Liver (tissue), 9 donors: Measurements from ENCODE around the gene DBH. TPM values are rescaled to one million over a fixed set of nuclear protein-coding genes. Genes with fewer than 3 reads are reported as not detected.

Source experiments
- DNase-seq: peaks from one replicate; pipeline ENCODE4 v3.0.0-alpha.2; 2017; ENCODE audit warnings: low spot score
- H3K27ac ChIP-seq, 2 donors: one replicate each; pipeline ENCODE4 v1.7.0; 2013; ENCODE audit warnings: inconsistent platforms in 2 of 2, low read length in 2 of 2, control low read depth in 1 of 2, low read depth in 1 of 2, mild to moderate bottlenecking in 1 of 2
- H3K27me3 ChIP-seq, 4 donors: one replicate each; pipeline versions ENCODE4 v1.6.1 to v1.7.0; 2013; ENCODE audit warnings: low read length in 3 of 4, inconsistent platforms in 1 of 4, mild to moderate bottlenecking in 1 of 4, moderate library complexity in 1 of 4; ENCODE audit not compliant: control insufficient read depth in 4 of 4, insufficient read depth in 4 of 4
- H3K36me3 ChIP-seq, 4 donors: one replicate each; pipeline versions ENCODE4 v1.6.1 to v1.7.0; 2013; ENCODE audit warnings: low read length in 3 of 4, mild to moderate bottlenecking in 3 of 4, low read depth in 1 of 4, moderate library complexity in 1 of 4; ENCODE audit not compliant: control insufficient read depth in 4 of 4, insufficient read depth in 3 of 4
- H3K4me1 ChIP-seq, 4 donors: one replicate each; pipeline versions ENCODE4 v1.6.1 to v1.7.0; 2013; ENCODE audit warnings: low read length in 3 of 4, mild to moderate bottlenecking in 3 of 4, moderate library complexity in 1 of 4; ENCODE audit not compliant: control insufficient read depth in 4 of 4, insufficient read depth in 4 of 4
- H3K4me3 ChIP-seq, 3 donors: one replicate each; pipeline versions ENCODE4 v1.6.1 to v1.7.0; 2013; ENCODE audit warnings: low read length in 3 of 3, control low read depth in 1 of 3, low read depth in 1 of 3, mild to moderate bottlenecking in 1 of 3
- H3K9ac ChIP-seq, 2 donors: one replicate each; pipeline ENCODE4 v1.7.0; 2013; ENCODE audit warnings: low read length in 2 of 2, mild to moderate bottlenecking in 2 of 2, moderate library complexity in 2 of 2, control low read depth in 1 of 2, low read depth in 1 of 2
- H3K9me3 ChIP-seq, 4 donors: one replicate each; pipeline versions ENCODE4 v1.6.1 to v1.7.0; 2013; ENCODE audit warnings: low read length in 3 of 4; ENCODE audit not compliant: control insufficient read depth in 4 of 4
- EGR1 ChIP-seq, 2 donors: IDR thresholded peaks; 2 replicates each; pipeline ENCODE4 v1.6.1; 2016 to 2018; ENCODE audit warnings: antibody characterized with exemption in 2 of 2, low read depth in 2 of 2
- FOXA1 ChIP-seq: IDR thresholded peaks from 2 replicates; pipeline ENCODE4 v1.6.1; 2016; ENCODE audit warnings: antibody characterized with exemption
- FOXA2 ChIP-seq: IDR thresholded peaks from 2 replicates; pipeline ENCODE4 v1.6.1; 2016; ENCODE audit warnings: antibody characterized with exemption
- GABPA ChIP-seq, 2 donors: IDR thresholded peaks in 1 of 2; conservative IDR thresholded peaks in 1 of 2; 2 replicates each; pipeline ENCODE4 v1.6.1; 2016; ENCODE audit warnings: antibody characterized with exemption in 2 of 2, mild to moderate bottlenecking in 1 of 2, moderate library complexity in 1 of 2
- HNF4A ChIP-seq, 2 donors: conservative IDR thresholded peaks; 2 replicates each; pipeline ENCODE4 v1.6.1; 2016; ENCODE audit warnings: antibody characterized with exemption in 2 of 2, mild to moderate bottlenecking in 2 of 2
- HNF4G ChIP-seq: IDR thresholded peaks from 2 replicates; pipeline ENCODE4 v1.6.1; 2016; ENCODE audit warnings: antibody characterized with exemption
- JUND ChIP-seq, 2 donors: IDR thresholded peaks; 2 replicates each; pipeline ENCODE4 v1.6.1; 2016; ENCODE audit warnings: antibody characterized with exemption in 2 of 2
- NR2F2 ChIP-seq: IDR thresholded peaks from 2 replicates; pipeline ENCODE4 v1.6.1; 2016; ENCODE audit warnings: antibody characterized with exemption
- RAD21 ChIP-seq, 2 donors: IDR thresholded peaks; 2 replicates each; pipeline ENCODE4 v1.6.1; 2016; ENCODE audit warnings: antibody characterized with exemption in 2 of 2, mild to moderate bottlenecking in 2 of 2
- RXRA ChIP-seq, 2 donors: IDR thresholded peaks; 2 replicates each; pipeline ENCODE4 v1.6.1; 2017 to 2018; ENCODE audit warnings: antibody characterized with exemption in 2 of 2, mild to moderate bottlenecking in 1 of 2
- SP1 ChIP-seq: IDR thresholded peaks from 2 replicates; pipeline ENCODE4 v1.6.1; 2018; ENCODE audit warnings: antibody characterized with exemption, mild to moderate bottlenecking
- TAF1 ChIP-seq: conservative IDR thresholded peaks from 2 replicates; pipeline ENCODE4 v1.6.1; 2016; ENCODE audit warnings: antibody characterized with exemption, mild to moderate bottlenecking
- YY1 ChIP-seq: IDR thresholded peaks from 2 replicates; pipeline ENCODE4 v1.6.1; 2016; ENCODE audit warnings: antibody characterized with exemption, mild to moderate bottlenecking
- WGBS: extraction: QIAGEN DNeasy Blood & Tissue Kit; methylation state at CpG from one replicate; pipeline ENCODE4 v1.1.7; 2013; 5-methylcytosine and 5-hydroxymethylcytosine counted together
- polyA plus RNA-seq, 2 donors: library from polyadenylated mRNA; stranded (reverse) in 1 of 2; unstranded in 1 of 2; fragments of 200-250 nt in 1 of 2; fragments of >200 nt in 1 of 2; fragmentation: Nextera tagmentation in 1 of 2; extraction: Ambion mirVana in 1 of 2; gene quantifications; one replicate each; pipeline versions ENCODE4 v1.2.1 to v1.2.3, GENCODE V29; 2013 to 2015
- total RNA-seq, 2 donors: library from RNA; depleted of rRNA; stranded (reverse); fragments of >200 nt; gene quantifications; one replicate each; pipeline ENCODE4 v1.2.3, GENCODE V29; 2014
- TF ChIP-seq, protein P1 (sequence below): IDR thresholded peaks from 2 replicates; pipeline ENCODE4 v1.6.1; 2016; ENCODE audit warnings: antibody characterized with exemption
- TF ChIP-seq, protein P2 (sequence below): IDR thresholded peaks from 2 replicates; pipeline ENCODE4 v1.6.1; 2016; ENCODE audit warnings: antibody characterized with exemption, mild to moderate bottlenecking
- TF ChIP-seq, protein P3 (sequence below): fragments of 150-350 bp; IDR thresholded peaks from 2 replicates; pipeline ENCODE4 v1.5.1; 2017; ENCODE audit warnings: improper control_type of control experiment, low read depth, low read length; ENCODE audit not compliant: missing input control
- TF ChIP-seq, protein P4 (sequence below): IDR thresholded peaks from 2 replicates; pipeline ENCODE4 v1.6.1; 2016; ENCODE audit warnings: antibody characterized with exemption
- TF ChIP-seq, protein P5 (sequence below): IDR thresholded peaks from 2 replicates; pipeline ENCODE4 v1.6.1; 2016; ENCODE audit warnings: antibody characterized with exemption
- donor health status: healthy.
- donor health status: healthy.
- donor health status: healthy.
- donor health status: healthy.
- donor health status: healthy.

The DBH gene
- total and polyA plus RNA-seq, 4 donors: 0.37 to 21.2 (median 2.5) TPM

DNA sequence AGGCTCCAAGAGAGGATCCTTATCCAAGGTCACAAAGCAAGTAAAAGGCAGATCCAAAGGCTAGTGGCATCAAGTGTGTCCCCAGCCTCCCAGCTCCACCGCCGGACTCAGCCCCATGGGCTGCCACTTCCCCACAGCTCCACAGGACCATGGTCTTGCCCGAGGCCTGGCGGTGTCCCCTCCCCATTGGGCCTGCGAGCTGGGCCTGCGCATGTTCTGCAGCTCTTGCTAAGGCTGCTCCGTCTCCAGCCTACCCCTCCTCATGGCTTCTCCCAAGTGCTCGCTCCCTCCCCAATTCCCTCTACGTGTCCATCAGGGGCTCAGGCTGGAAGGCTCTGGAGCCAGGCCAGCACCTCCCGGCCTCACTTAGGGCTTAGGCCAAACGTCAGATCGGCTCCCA lies 29.4 kb downstream of the DBH start:
- no peak overlapping the region for H3K9ac ChIP-seq
- H3K36me3 ChIP-seq: peaks cover 6 to 36% (median 8%) of the 10 kb centered on the region in 4 donors
- H3K4me3 ChIP-seq: no peak overlapping the region
- H3K27me3 ChIP-seq: no peaks in the 10 kb centered on the region
- 87% methylated on average over 12 of the region's 12 CpGs for WGBS
- no peak for DNase-seq
- peak overlapping the region in 1 of 2 donors; percentile 7 for H3K27ac ChIP-seq
- TF ChIP-seq, protein P1, sequence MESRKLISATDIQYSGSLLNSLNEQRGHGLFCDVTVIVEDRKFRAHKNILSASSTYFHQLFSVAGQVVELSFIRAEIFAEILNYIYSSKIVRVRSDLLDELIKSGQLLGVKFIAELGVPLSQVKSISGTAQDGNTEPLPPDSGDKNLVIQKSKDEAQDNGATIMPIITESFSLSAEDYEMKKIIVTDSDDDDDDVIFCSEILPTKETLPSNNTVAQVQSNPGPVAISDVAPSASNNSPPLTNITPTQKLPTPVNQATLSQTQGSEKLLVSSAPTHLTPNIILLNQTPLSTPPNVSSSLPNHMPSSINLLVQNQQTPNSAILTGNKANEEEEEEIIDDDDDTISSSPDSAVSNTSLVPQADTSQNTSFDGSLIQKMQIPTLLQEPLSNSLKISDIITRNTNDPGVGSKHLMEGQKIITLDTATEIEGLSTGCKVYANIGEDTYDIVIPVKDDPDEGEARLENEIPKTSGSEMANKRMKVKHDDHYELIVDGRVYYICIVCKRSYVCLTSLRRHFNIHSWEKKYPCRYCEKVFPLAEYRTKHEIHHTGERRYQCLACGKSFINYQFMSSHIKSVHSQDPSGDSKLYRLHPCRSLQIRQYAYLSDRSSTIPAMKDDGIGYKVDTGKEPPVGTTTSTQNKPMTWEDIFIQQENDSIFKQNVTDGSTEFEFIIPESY: no peak
- TF ChIP-seq YY1 (no peak), TAF1 (no peak), EGR1 (IDR thresholded peaks at IDR 0.05; ENCODE audit: low read depth in 2 of 2) (no peak), RXRA (IDR thresholded peaks at IDR 0.05) (no peak), FOXA1 (no peak), SP1 (no peak), NR2F2 (no peak), JUND (IDR thresholded peaks at IDR 0.05) (no peak), FOXA2 (no peak), HNF4A (conservative IDR thresholded peaks at IDR 0.05) (no peak), RAD21 (IDR thresholded peaks at IDR 0.05) (no peak), HNF4G (no peak), GABPA (IDR thresholded peaks at IDR 0.05 in 1 of 2, conservative IDR thresholded peaks at IDR 0.05 in 1 of 2) (no peak)
- TF ChIP-seq, protein P2, sequence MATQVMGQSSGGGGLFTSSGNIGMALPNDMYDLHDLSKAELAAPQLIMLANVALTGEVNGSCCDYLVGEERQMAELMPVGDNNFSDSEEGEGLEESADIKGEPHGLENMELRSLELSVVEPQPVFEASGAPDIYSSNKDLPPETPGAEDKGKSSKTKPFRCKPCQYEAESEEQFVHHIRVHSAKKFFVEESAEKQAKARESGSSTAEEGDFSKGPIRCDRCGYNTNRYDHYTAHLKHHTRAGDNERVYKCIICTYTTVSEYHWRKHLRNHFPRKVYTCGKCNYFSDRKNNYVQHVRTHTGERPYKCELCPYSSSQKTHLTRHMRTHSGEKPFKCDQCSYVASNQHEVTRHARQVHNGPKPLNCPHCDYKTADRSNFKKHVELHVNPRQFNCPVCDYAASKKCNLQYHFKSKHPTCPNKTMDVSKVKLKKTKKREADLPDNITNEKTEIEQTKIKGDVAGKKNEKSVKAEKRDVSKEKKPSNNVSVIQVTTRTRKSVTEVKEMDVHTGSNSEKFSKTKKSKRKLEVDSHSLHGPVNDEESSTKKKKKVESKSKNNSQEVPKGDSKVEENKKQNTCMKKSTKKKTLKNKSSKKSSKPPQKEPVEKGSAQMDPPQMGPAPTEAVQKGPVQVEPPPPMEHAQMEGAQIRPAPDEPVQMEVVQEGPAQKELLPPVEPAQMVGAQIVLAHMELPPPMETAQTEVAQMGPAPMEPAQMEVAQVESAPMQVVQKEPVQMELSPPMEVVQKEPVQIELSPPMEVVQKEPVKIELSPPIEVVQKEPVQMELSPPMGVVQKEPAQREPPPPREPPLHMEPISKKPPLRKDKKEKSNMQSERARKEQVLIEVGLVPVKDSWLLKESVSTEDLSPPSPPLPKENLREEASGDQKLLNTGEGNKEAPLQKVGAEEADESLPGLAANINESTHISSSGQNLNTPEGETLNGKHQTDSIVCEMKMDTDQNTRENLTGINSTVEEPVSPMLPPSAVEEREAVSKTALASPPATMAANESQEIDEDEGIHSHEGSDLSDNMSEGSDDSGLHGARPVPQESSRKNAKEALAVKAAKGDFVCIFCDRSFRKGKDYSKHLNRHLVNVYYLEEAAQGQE: no peak
- TF ChIP-seq, protein P3, sequence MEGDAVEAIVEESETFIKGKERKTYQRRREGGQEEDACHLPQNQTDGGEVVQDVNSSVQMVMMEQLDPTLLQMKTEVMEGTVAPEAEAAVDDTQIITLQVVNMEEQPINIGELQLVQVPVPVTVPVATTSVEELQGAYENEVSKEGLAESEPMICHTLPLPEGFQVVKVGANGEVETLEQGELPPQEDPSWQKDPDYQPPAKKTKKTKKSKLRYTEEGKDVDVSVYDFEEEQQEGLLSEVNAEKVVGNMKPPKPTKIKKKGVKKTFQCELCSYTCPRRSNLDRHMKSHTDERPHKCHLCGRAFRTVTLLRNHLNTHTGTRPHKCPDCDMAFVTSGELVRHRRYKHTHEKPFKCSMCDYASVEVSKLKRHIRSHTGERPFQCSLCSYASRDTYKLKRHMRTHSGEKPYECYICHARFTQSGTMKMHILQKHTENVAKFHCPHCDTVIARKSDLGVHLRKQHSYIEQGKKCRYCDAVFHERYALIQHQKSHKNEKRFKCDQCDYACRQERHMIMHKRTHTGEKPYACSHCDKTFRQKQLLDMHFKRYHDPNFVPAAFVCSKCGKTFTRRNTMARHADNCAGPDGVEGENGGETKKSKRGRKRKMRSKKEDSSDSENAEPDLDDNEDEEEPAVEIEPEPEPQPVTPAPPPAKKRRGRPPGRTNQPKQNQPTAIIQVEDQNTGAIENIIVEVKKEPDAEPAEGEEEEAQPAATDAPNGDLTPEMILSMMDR: no peak
- TF ChIP-seq, protein P4, sequence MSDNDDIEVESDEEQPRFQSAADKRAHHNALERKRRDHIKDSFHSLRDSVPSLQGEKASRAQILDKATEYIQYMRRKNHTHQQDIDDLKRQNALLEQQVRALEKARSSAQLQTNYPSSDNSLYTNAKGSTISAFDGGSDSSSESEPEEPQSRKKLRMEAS: no peak
- TF ChIP-seq, protein P5, sequence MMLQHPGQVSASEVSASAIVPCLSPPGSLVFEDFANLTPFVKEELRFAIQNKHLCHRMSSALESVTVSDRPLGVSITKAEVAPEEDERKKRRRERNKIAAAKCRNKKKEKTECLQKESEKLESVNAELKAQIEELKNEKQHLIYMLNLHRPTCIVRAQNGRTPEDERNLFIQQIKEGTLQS: no peak
- peaks cover 0 to 10% (median 5%) of the 10 kb centered on the region in 4 donors for H3K4me1 ChIP-seq
- no peaks in the 10 kb centered on the region for H3K9me3 ChIP-seq
